ENCODE results near the gene PDIA5.
A peak's percentile ranks its signal among the peaks of the same experiment; 100 is the strongest.

Gene PDIA5

GRCh38 chr3:123054109-123054778 lies 12.6 kb upstream of the PDIA5 start:
- TF ChIP-seq CTCF (IDR thresholded peaks at IDR 0.05; ENCODE audit: unreplicated experiment in 3 of 3) = no peak
- H3K36me3 Mint-ChIP-seq (ENCODE audit: low read depth) = no peaks in the 10 kb centered on the region
- H3K4me3 Mint-ChIP-seq = no peak overlapping the region
- H3K27ac Mint-ChIP-seq = peak overlapping the region in 2 of 3 experiments; percentile 24 to 30
- H3K4me1 Mint-ChIP-seq = peaks cover 14% of the 10 kb centered on the region
- H3K27me3 Mint-ChIP-seq (ENCODE audit: low read depth) = peaks cover 19% of the 10 kb centered on the region
- H3K9me3 Mint-ChIP-seq = no peaks in the 10 kb centered on the region

DNA sequence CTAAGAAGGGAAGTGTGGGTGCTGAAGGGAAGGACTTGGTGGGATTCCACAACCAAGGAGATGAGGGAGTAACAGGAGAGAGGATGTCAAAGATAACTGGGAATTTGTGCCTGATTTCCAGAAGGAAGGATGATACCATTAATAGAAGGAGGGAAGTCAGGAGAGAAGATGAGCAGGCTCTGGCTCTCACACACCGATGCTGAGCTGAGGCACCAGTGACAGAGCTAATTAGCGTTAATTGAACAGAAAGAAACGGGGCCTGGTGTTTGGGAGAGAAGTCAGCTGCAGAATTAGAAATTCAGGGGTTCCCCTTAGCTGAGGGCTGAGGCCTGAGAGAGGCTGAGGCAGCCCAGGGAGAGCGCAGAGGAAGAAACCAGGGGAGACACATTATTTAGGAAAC lies 11.9 kb upstream of the PDIA5 start:
- no peak for TF ChIP-seq CTCF (IDR thresholded peaks at IDR 0.05; ENCODE audit: unreplicated experiment in 3 of 3)
- Mint-ChIP-seq H3K27me3 (ENCODE audit: low read depth) (peaks cover 18% of the 10 kb centered on the region), H3K4me3 (no peak overlapping the region), H3K9me3 (no peaks in the 10 kb centered on the region), H3K27ac (peak overlapping the region in 2 of 3 experiments; percentile 24 to 30), H3K36me3 (ENCODE audit: low read depth) (no peaks in the 10 kb centered on the region), H3K4me1 (peaks cover 14% of the 10 kb centered on the region)

GRCh38 chr3:123055352-123055751 lies 11.5 kb upstream of the PDIA5 start:
- H3K27ac Mint-ChIP-seq = peak overlapping the region in 2 of 3 experiments; percentile 24 to 30
- H3K36me3 Mint-ChIP-seq (ENCODE audit: low read depth) = no peaks in the 10 kb centered on the region
- peaks cover 14% of the 10 kb centered on the region for H3K4me1 Mint-ChIP-seq
- no peaks in the 10 kb centered on the region for H3K9me3 Mint-ChIP-seq
- TF ChIP-seq CTCF (IDR thresholded peaks at IDR 0.05; ENCODE audit: unreplicated experiment in 3 of 3) = no peak
- H3K4me3 Mint-ChIP-seq = no peak overlapping the region
- H3K27me3 Mint-ChIP-seq (ENCODE audit: low read depth) = peaks cover 18% of the 10 kb centered on the region

GRCh38 chr3:123058505-123058904 lies 8.3 kb upstream of the PDIA5 start:
- H3K4me3 Mint-ChIP-seq = no peak overlapping the region
- no peaks in the 10 kb centered on the region for H3K36me3 Mint-ChIP-seq (ENCODE audit: low read depth)
- H3K27ac Mint-ChIP-seq = no peak overlapping the region

GRCh38 chr3:123060054-123060453 lies 6.8 kb upstream of the PDIA5 start:
- H3K4me1 Mint-ChIP-seq = no peaks in the 10 kb centered on the region
- H3K27ac Mint-ChIP-seq = no peak overlapping the region
- no peaks in the 10 kb centered on the region for H3K36me3 Mint-ChIP-seq (ENCODE audit: low read depth)
- no peak overlapping the region for H3K4me3 Mint-ChIP-seq
- H3K27me3 Mint-ChIP-seq (ENCODE audit: low read depth) = peaks cover 9% of the 10 kb centered on the region
- no peak for TF ChIP-seq CTCF (IDR thresholded peaks at IDR 0.05; ENCODE audit: unreplicated experiment in 3 of 3)
- no peaks in the 10 kb centered on the region for H3K9me3 Mint-ChIP-seq

More at GRCh38 chr3:123058505-123058904, 8.3 kb upstream of the PDIA5 start:
- H3K4me1 Mint-ChIP-seq = peaks cover 7% of the 10 kb centered on the region
- no peaks in the 10 kb centered on the region for H3K9me3 Mint-ChIP-seq
- no peak for TF ChIP-seq CTCF (IDR thresholded peaks at IDR 0.05; ENCODE audit: unreplicated experiment in 3 of 3)
- peaks cover 9% of the 10 kb centered on the region for H3K27me3 Mint-ChIP-seq (ENCODE audit: low read depth)

GRCh38 chr3:123061856-123062255 lies 5.0 kb upstream of the PDIA5 start:
- no peaks in the 10 kb centered on the region for H3K36me3 Mint-ChIP-seq (ENCODE audit: low read depth)
- peaks cover 6% of the 10 kb centered on the region for H3K4me1 Mint-ChIP-seq
- no peak overlapping the region for H3K4me3 Mint-ChIP-seq
- no peaks in the 10 kb centered on the region for H3K9me3 Mint-ChIP-seq
- TF ChIP-seq CTCF (IDR thresholded peaks at IDR 0.05; ENCODE audit: unreplicated experiment in 3 of 3) = no peak
- peaks cover 4% of the 10 kb centered on the region for H3K27me3 Mint-ChIP-seq (ENCODE audit: low read depth)
- H3K27ac Mint-ChIP-seq = no peak overlapping the region

Data from nephron (organoid).